NCI-H446 treated with DMSO at 0.1 percent for 48 hours (cell line): ENCODE results near the gene INS.

Experiments used
- DNase-seq: peaks from one replicate; lab custom pipeline; 2025; lab: John Stamatoyannopoulos, UW

Gene INS

GRCh38 chr11:2164861-2165555, 4.0 kb upstream of the INS start:
- DNase-seq, result no peak

GRCh38 chr11:2164081-2164480, 3.1 kb upstream of the INS start:
- no peak for DNase-seq

- DNase-seq, result no peak
These were observed 2.5 kb upstream of the INS start for GRCh38 chr11:2163428-2163978.

GRCh38 chr11:2159536-2160413, 1.2 kb downstream of the INS start:
- DNase-seq, result no peak

- DNase-seq, result no peak
These were observed 2.0 kb downstream of the INS start for GRCh38 chr11:2158966-2159365.

GRCh38 chr11:2158296-2158737, 2.7 kb downstream of the INS start:
- DNase-seq, result no peak

GRCh38 chr11:2157294-2158040, 3.5 kb downstream of the INS start:
- no peak for DNase-seq

- DNase-seq, result no peak
These were observed 4.4 kb downstream of the INS start for GRCh38 chr11:2156416-2157182.

- DNase-seq, result no peak
These were observed 5.5 kb downstream of the INS start for GRCh38 chr11:2155511-2155910.

- DNase-seq, result no peak
These were observed 6.1 kb downstream of the INS start for GRCh38 chr11:2154889-2155288.

- DNase-seq, result no peak
These were observed 6.8 kb downstream of the INS start for GRCh38 chr11:2154195-2154585.

GRCh38 chr11:2153581-2154194, 7.3 kb downstream of the INS start:
- no peak for DNase-seq

GRCh38 chr11:2151500-2152257, 9.3 kb downstream of the INS start:
- peak; percentile 21 for DNase-seq

GRCh38 chr11:2149864-2150847, 10.9 kb downstream of the INS start:
- DNase-seq, result no peak

- no peak for DNase-seq
These were observed 11.5 kb downstream of the INS start for GRCh38 chr11:2149460-2149859.

- DNase-seq, result no peak
These were observed 12.4 kb downstream of the INS start for GRCh38 chr11:2148595-2148994.

GRCh38 chr11:2147391-2147790, 13.6 kb downstream of the INS start:
- DNase-seq, result no peak

GRCh38 chr11:2146051-2146450, 15.0 kb downstream of the INS start:
- DNase-seq, result no peak
